NT2/D1 (cell line): ENCODE data around the gene REXO1.

Experiments
- SUZ12 ChIP-seq: IDR thresholded peaks from 2 replicates; pipeline ENCODE4 v1.6.1; 2011; ENCODE audit not compliant: insufficient read length, insufficient read depth; ENCODE audit errors: extremely low read depth
- YY1 ChIP-seq: IDR thresholded peaks from 2 replicates; pipeline ENCODE4 v1.6.1; 2011; ENCODE audit not compliant: insufficient read length, insufficient read depth
- ZNF274 ChIP-seq: IDR thresholded peaks from 2 replicates; pipeline ENCODE4 v1.6.1; 2011; ENCODE audit warnings: mild to moderate bottlenecking, low read depth, low read length

DNA sequence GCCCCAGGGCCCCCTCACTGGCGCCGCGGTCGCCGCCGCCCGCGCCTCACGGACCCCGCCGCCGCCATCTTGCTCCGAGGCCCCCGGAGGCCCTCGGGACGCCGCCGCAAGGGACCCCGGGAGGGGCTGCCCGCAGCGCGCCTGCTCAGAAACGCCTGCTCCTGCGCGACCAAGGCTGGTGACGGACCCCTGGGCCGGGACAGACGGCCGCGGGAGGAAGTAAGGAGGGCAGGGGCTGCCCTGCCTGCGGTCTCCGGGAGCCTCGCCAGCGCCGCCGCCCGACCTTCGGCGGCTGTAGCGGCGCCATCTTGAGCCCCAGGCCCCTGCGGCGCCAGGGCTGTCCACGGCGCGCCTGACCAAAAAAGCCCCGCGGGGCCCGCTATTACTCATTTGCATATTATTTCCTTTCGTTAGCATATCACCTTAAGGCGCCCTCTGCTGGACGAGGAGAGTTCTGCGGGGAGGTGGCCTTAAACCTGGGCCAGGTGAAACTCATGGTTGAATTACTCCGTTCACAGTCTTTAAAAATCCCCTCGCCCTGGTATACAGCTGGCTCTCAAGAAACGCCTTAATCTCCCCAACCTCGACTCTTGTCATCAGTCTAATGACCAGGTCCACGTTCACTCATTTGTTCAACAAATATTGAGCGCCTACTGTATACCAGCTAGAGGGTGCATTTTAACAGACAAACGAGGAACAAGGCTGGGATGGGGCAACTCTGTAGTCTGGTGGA lies at the start of gene REXO1:
- peak; percentile 81 for TF ChIP-seq YY1
- TF ChIP-seq SUZ12 = no peak
- TF ChIP-seq ZNF274 = no peak
